ENCODE results near the gene RIPOR3.

DNA sequence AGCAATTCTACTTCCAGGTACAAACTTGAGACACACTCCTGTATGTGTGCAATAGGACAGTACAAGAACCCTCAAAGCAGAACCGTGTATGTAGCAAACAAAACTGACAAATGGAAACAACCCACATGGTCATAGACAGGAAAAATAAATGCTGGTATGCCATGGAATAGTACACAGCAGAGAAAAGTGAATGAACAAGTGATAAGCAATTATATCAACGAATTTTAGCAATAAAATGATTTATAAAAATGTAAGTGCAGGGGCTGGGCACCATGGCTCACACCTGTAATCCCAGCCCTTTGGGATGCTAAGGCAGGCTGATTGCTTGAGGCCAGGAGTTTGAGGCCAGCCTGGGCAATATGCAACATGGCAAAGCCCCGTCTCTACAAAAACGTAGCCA lies 9.3 kb downstream of the RIPOR3 start:
- TF ChIP-seq, protein P1, sequence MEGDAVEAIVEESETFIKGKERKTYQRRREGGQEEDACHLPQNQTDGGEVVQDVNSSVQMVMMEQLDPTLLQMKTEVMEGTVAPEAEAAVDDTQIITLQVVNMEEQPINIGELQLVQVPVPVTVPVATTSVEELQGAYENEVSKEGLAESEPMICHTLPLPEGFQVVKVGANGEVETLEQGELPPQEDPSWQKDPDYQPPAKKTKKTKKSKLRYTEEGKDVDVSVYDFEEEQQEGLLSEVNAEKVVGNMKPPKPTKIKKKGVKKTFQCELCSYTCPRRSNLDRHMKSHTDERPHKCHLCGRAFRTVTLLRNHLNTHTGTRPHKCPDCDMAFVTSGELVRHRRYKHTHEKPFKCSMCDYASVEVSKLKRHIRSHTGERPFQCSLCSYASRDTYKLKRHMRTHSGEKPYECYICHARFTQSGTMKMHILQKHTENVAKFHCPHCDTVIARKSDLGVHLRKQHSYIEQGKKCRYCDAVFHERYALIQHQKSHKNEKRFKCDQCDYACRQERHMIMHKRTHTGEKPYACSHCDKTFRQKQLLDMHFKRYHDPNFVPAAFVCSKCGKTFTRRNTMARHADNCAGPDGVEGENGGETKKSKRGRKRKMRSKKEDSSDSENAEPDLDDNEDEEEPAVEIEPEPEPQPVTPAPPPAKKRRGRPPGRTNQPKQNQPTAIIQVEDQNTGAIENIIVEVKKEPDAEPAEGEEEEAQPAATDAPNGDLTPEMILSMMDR (IDR thresholded peaks at IDR 0.05; ENCODE audit: low read length): no peak
- TF ChIP-seq EZH2 (IDR thresholded peaks at IDR 0.05; ENCODE audit: borderline replicate concordance, low read length): no peak
